Peyer's patch (tissue), 4 donors: Measurements from ENCODE around the gene CCDC69.

Source experiments
- POLR2A ChIP-seq, 2 donors: fragments of 450-650 bp; IDR thresholded peaks; one replicate each; pipeline ENCODE4 v1.5.1; 2017; ENCODE audit warnings: antibody characterized with exemption in 2 of 2, mild to moderate bottlenecking in 2 of 2, moderate library complexity in 2 of 2
- TF ChIP-seq, protein P1 (sequence below), 6 experiments: fragments of 450-650 bp in 4 of 6; fragments of 200-600 bp in 2 of 6; sonication (generic) in 1 of 6; IDR thresholded peaks; one replicate each; pipeline ENCODE4 v1.5.1; 2017 to 2019; ENCODE audit warnings: antibody characterized with exemption in 6 of 6, mild to moderate bottlenecking in 3 of 6, moderate library complexity in 1 of 6

GRCh38 chr5:151204051-151204450 lies 19.8 kb downstream of the CCDC69 start:
- no peak for TF ChIP-seq POLR2A (IDR thresholded peaks at IDR 0.05)
- TF ChIP-seq, protein P1, sequence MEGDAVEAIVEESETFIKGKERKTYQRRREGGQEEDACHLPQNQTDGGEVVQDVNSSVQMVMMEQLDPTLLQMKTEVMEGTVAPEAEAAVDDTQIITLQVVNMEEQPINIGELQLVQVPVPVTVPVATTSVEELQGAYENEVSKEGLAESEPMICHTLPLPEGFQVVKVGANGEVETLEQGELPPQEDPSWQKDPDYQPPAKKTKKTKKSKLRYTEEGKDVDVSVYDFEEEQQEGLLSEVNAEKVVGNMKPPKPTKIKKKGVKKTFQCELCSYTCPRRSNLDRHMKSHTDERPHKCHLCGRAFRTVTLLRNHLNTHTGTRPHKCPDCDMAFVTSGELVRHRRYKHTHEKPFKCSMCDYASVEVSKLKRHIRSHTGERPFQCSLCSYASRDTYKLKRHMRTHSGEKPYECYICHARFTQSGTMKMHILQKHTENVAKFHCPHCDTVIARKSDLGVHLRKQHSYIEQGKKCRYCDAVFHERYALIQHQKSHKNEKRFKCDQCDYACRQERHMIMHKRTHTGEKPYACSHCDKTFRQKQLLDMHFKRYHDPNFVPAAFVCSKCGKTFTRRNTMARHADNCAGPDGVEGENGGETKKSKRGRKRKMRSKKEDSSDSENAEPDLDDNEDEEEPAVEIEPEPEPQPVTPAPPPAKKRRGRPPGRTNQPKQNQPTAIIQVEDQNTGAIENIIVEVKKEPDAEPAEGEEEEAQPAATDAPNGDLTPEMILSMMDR (IDR thresholded peaks at IDR 0.05): no peak
